ENCODE data around the gene PIP5K1B. TPM values are rescaled to one million over a fixed set of nuclear protein-coding genes. Genes with fewer than 3 reads are reported as not detected.

PIP5K1B gene
- total and polyA plus RNA-seq, 2 of the 13 experiments (the other 11 are each of a cell fraction or from before 2014, with no cell fraction given), result 15.8 to 17.5 TPM

- in situ Hi-C loops (cut with HindIII; ENCODE audit: extremely low pct_ligation_motif_present, low pct_unique_long_range_greater_than_20kb), result no loop called here
- no peak overlapping the region for H2AFZ ChIP-seq (ENCODE audit: low read length)
Measured at GRCh38 chr9:68750255-68750654, 45.2 kb downstream of the PIP5K1B start.

More at GRCh38 chr9:68750255-68750654, 45.2 kb downstream of the PIP5K1B start:
- H3K9ac ChIP-seq (ENCODE audit: insufficient read depth, low read depth, low read length), result no peak overlapping the region
- H3K79me2 ChIP-seq (ENCODE audit: insufficient read depth, low read length), result peaks cover 16% of the 10 kb centered on the region
- H4K20me1 ChIP-seq (ENCODE audit: insufficient read depth, low read length), result no peaks in the 10 kb centered on the region
- FAIRE-seq (no peak), DNase-seq (ENCODE audit: low spot score) (no peak), ATAC-seq (no peak)
- ChIA-PET POLR2A (interaction anchor here (0.8 to 1.5 kb wide), 2 partner anchors 10 to 45 kb away, joined by 3 to 4 read pairs; partner anchors contain the start of gene PIP5K1B), CTCF (ENCODE audit: low intra/inter-chr PET ratio, low total read pairs) (no interaction called here)
- no peak overlapping the region for H3K4me3 ChIP-seq (replicated peaks in 1 of 3; ENCODE audit: insufficient read depth in 1 of 3, low read depth in 2 of 3, low read length in 3 of 3)
- H3K4me2 ChIP-seq (ENCODE audit: low read depth, low read length), result no peak overlapping the region
- peaks cover 43% of the 10 kb centered on the region for H3K4me1 ChIP-seq (ENCODE audit: insufficient read depth, low read length)
- H3K27me3 ChIP-seq (ENCODE audit: control insufficient read depth in 1 of 2, insufficient read depth in 2 of 2, low read length in 2 of 2), result no peaks in the 10 kb centered on the region
- no peak overlapping the region for H3K27ac ChIP-seq (ENCODE audit: extremely low read length, insufficient read depth, low read length)
- intact Hi-C loops (cut with micrococcal nuclease; ENCODE audit: unreplicated experiment), result no loop called here
- no peaks in the 10 kb centered on the region for H3K9me3 ChIP-seq (ENCODE audit: low read length)
- 95% methylated on average over 6 of the region's 6 CpGs for WGBS (ENCODE audit: low lambda C conversion rate)
- peaks cover 0 to 3% of the 10 kb centered on the region in 2 experiments; a peak in 3 of 5 replicates for H3K36me3 ChIP-seq (replicated peaks in 1 of 2; ENCODE audit: control insufficient read depth in 1 of 2, insufficient read depth in 2 of 2, low read length in 2 of 2)
- BruUV-seq (replicated peaks), result no TSS peak
- no peak for TF ChIP-seq JARID2 (CRISPR knock-in tag; IDR thresholded peaks at IDR 0.05; ENCODE audit: insufficient replicate concordance)
- no peak for TF ChIP-seq CBX1 (IDR thresholded peaks at IDR 0.05; ENCODE audit: low read depth)
- no peak for TF ChIP-seq ZNF672 (CRISPR knock-in tag; IDR thresholded peaks at IDR 0.05)
- TF ChIP-seq ZNF501 (CRISPR knock-in tag; IDR thresholded peaks at IDR 0.05), result no peak
- TF ChIP-seq ZNF333 (CRISPR knock-in tag; IDR thresholded peaks at IDR 0.05; ENCODE audit: borderline replicate concordance), result no peak
- TF ChIP-seq CHD4 (IDR thresholded peaks at IDR 0.05; ENCODE audit: borderline replicate concordance, low read length), result no peak
- no peak for TF ChIP-seq ETV5 (CRISPR knock-in tag; IDR thresholded peaks at IDR 0.05; ENCODE audit: borderline replicate concordance)
- no peak for TF ChIP-seq BCL3 (CRISPR knock-in tag; IDR thresholded peaks at IDR 0.05)
- no peak for TF ChIP-seq TGIF2 (CRISPR knock-in tag; IDR thresholded peaks at IDR 0.05)
- no peak for TF ChIP-seq HBP1 (CRISPR knock-in tag; IDR thresholded peaks at IDR 0.05; ENCODE audit: low read depth)
- no peak for TF ChIP-seq ZBTB14 (CRISPR knock-in tag; IDR thresholded peaks at IDR 0.05)
- TF ChIP-seq KMT2B (CRISPR knock-in tag; IDR thresholded peaks at IDR 0.05), result no peak
